RWPE1 (cell line): ENCODE measurements around the gene MED10.
"Not testable (repeated sequence)": the region's sequence is repeated elsewhere in the genome, so short reads cannot be mapped to it uniquely, and the experiment has no call there.

Experiments used
- CTCF ChIA-PET: fragments of 350-600 bp; sonication (Branson Sonifier 250); formaldehyde crosslinking; extraction: SDS; loops from one replicate; lab custom pipeline; 2021; lab: Yijun Ruan, JAX
- POLR2A ChIA-PET: fragments of 400-600 bp; formaldehyde crosslinking; extraction: SDS; loops from one replicate; lab custom pipeline; 2020; ENCODE audit warnings: antibody characterized with exemption; ENCODE audit not compliant: low non-redundant PET; lab: Yijun Ruan, JAX
- DNase-seq: peaks from one replicate; pipeline ENCODE4 v3.0.0; 2012; ENCODE audit warnings: low spot score
- H3K27ac ChIP-seq: fragments of 450-650 bp; 2 replicates; pipeline ENCODE4 v1.5.1; 2017
- CTCF ChIP-seq: fragments of 450-650 bp; conservative IDR thresholded peaks from 2 replicates; pipeline ENCODE4 v1.5.1; 2017; ENCODE audit warnings: low read depth, mild to moderate bottlenecking

Gene MED10

GRCh38 chr5:6362846-6363245, 15.5 kb downstream of the MED10 start:
- POLR2A ChIA-PET: no interaction called here
- TF ChIP-seq CTCF: no peak
- DNase-seq: no peak
- CTCF ChIA-PET: no interaction called here
- no peak overlapping the region for H3K27ac ChIP-seq

DNA sequence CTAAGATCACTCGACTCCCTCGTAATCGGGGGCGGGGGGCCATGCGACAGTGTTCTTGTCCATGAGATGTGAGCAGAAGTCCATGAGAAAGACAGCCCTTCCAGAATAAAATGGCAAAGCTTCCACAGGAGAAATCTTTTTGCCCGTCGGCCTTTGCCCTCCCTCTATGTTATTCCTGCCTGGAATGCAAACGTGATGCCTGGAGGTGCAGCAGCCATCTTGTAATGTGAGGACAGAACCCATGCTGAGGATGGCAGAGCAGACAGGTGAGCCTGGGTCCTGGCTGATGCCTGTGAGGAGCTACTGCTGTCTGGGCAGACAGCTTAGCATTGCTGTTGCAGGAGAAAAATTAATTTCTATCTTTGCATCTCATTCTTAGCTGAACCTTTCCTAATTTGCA, 17.2 kb downstream of the MED10 start:
- H3K27ac ChIP-seq: no peak overlapping the region
- POLR2A ChIA-PET: no interaction called here
- DNase-seq: no peak
- CTCF ChIA-PET: no interaction called here
- no peak for TF ChIP-seq CTCF

DNA sequence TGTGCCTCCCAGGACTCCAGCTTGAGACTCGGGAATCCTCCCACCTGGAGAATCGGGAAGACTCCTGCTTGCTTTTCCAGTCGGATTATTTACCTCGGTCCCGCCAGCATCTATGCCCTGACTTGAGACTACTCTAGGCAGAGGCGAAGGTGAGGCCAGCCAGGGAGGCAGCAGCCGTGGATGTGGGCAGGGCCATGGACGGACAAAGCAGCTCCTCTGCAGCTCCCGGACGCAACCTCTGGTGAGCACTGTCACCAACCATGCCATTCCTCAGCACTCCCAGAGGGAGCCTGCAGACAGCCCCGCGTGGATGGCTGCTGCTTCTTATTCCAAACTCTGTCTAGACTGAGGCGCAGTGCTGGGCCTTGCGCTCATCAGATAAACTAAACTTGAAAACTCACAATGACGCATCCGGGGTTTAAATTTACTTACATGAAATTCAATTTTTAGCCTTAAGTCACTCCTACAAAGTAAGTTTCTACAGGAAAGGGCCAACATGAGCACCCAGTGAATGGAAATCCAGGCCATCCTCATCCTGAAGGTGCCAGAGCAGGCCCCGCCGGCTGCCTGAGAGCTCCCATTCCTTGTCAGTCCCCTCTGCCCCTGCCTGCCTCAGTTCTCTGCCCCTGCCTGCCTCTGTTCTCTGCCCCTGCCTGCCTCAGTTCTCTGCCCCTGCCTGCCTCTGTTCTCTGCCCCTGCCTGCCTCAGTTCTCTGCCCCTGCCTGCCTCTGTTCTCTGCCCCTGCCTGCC, 17.8 kb downstream of the MED10 start:
- DNase-seq: no peak
- CTCF ChIA-PET: no interaction called here
- POLR2A ChIA-PET: no interaction called here

DNA sequence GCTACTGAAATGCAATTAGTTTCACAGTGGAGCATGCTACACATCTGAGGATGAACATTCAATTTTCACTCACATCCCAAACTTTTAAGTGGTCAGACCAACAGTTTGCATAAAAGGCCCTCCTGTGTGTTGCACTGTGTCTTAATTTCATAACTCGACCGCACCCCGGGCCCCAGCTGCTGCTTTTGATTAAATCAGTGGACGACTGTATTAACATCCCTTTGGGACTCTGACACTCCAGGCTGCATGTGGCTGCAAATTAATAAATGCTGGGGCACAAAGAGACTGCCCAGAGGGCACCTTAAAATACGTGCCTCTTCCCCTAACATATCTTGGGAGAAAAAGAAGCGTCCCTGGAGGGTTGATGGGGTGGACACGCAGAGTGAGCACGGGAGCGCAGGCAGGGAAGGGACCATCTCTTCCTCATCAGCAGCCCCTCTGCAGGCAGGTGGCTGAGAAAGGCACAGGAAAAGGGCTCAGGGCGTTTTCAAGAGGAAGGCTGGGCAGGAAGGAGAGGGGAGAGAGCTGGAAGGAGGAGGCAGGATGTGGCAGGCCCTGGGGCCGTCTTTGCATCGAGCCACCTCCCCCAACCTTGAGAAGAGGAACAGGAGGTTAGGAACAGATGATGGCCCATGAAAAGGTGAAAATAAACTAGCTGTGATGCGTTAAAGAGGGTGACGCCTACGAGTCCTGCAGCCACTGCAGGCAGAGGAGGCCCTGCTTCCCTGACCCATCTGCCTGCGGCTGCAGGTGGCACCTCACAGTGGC, 18.6 kb downstream of the MED10 start:
- ChIA-PET CTCF (no interaction called here), POLR2A (no interaction called here)
- H3K27ac ChIP-seq: no peak overlapping the region
- TF ChIP-seq CTCF: no peak
- DNase-seq: no peak

More for the DNA sequence above, 17.8 kb downstream of the MED10 start:
- TF ChIP-seq CTCF: no peak
- H3K27ac ChIP-seq: no peak overlapping the region

DNA sequence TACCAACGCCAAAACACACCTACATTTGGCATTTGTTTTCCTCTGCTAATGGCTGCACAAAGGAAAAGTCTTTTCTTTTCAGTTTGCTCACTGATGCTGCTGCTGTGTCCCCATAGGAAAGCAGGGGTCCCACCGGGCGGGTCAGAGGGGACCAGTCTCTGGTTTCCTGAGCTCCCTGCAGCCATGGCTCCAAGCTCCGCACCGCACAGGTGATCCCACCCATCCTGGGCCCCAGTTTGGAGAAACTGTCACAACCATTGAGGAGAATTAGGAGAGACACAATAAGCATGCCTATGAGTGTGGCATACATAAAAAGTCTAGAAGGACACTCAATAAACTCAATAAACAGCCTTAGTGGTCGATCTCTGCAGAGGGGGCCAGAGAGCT, 19.9 kb downstream of the MED10 start:
- ChIA-PET POLR2A (no interaction called here), CTCF (no interaction called here)
- no peak for DNase-seq
- TF ChIP-seq CTCF: no peak
- no peak overlapping the region for H3K27ac ChIP-seq

- CTCF ChIA-PET, DNase-seq, H3K27ac ChIP-seq, POLR2A ChIA-PET: not testable (repeated sequence)
Observed at GRCh38 chr5:6357817-6358433, 20.4 kb downstream of the MED10 start.
